Effector memory CD4-positive, alpha-beta T cell (primary cell): ENCODE data around the gene PSEN2.

ENCODE experiments used
- DNase-seq, 3 donors: peaks; one replicate each; pipeline ENCODE4 v3.0.0-alpha.2; 2020
- H3K27ac ChIP-seq: 2 replicates; pipeline ENCODE4 v1.7.0; 2013; ENCODE audit warnings: mild to moderate bottlenecking, low read length, moderate library complexity; ENCODE audit not compliant: insufficient read depth, poor library complexity, severe bottlenecking
- H3K27me3 ChIP-seq: replicated peaks from 2 replicates; pipeline ENCODE4 v1.7.0; 2013; ENCODE audit warnings: mild to moderate bottlenecking, low read length; ENCODE audit not compliant: insufficient read depth, control insufficient read depth, poor library complexity, severe bottlenecking
- H3K36me3 ChIP-seq: 2 replicates; pipeline ENCODE4 v1.7.0; 2013; ENCODE audit warnings: mild to moderate bottlenecking, low read length, moderate library complexity; ENCODE audit not compliant: control insufficient read depth, insufficient read depth
- H3K4me1 ChIP-seq: 2 replicates; pipeline ENCODE4 v1.7.0; 2013; ENCODE audit warnings: low read length, mild to moderate bottlenecking; ENCODE audit not compliant: control insufficient read depth, insufficient read depth, poor library complexity, severe bottlenecking
- H3K4me3 ChIP-seq: 2 replicates; pipeline ENCODE4 v1.7.0; 2013; ENCODE audit warnings: low read length, low read depth, mild to moderate bottlenecking; ENCODE audit not compliant: insufficient read depth, poor library complexity, severe bottlenecking
- H3K9me3 ChIP-seq: 2 replicates; pipeline ENCODE4 v1.7.0; 2013; ENCODE audit warnings: mild to moderate bottlenecking, low read length, moderate library complexity; ENCODE audit not compliant: control insufficient read depth

The PSEN2 gene

GRCh38 chr1:226892524-226892875 lies 22.1 kb downstream of the PSEN2 start:
- no peaks in the 10 kb centered on the region for H3K9me3 ChIP-seq
- H3K36me3 ChIP-seq = no peaks in the 10 kb centered on the region
- no peak overlapping the region for H3K4me3 ChIP-seq
- DNase-seq = no peak
- H3K27ac ChIP-seq = no peak overlapping the region
- no peaks in the 10 kb centered on the region for H3K27me3 ChIP-seq
- no peaks in the 10 kb centered on the region for H3K4me1 ChIP-seq

GRCh38 chr1:226893936-226894335 lies 23.5 kb downstream of the PSEN2 start:
- Histone ChIP-seq H3K4me3 (no peak overlapping the region), H3K27me3 (no peaks in the 10 kb centered on the region), H3K4me1 (no peaks in the 10 kb centered on the region), H3K27ac (no peak overlapping the region), H3K9me3 (no peaks in the 10 kb centered on the region), H3K36me3 (no peaks in the 10 kb centered on the region)
- no peak for DNase-seq

- Histone ChIP-seq H3K27me3 (no peaks in the 10 kb centered on the region), H3K4me3 (no peak overlapping the region), H3K4me1 (no peaks in the 10 kb centered on the region), H3K36me3 (no peaks in the 10 kb centered on the region), H3K9me3 (no peaks in the 10 kb centered on the region), H3K27ac (no peak overlapping the region)
- no peak for DNase-seq
Observed at GRCh38 chr1:226894826-226895225, 24.4 kb downstream of the PSEN2 start.

GRCh38 chr1:226895644-226896043 lies 25.2 kb downstream of the PSEN2 start:
- Histone ChIP-seq H3K4me3 (no peak overlapping the region), H3K27ac (no peak overlapping the region), H3K36me3 (no peaks in the 10 kb centered on the region), H3K9me3 (no peaks in the 10 kb centered on the region), H3K4me1 (no peaks in the 10 kb centered on the region), H3K27me3 (no peaks in the 10 kb centered on the region)
- no peak for DNase-seq

GRCh38 chr1:226898246-226898645 lies 27.8 kb downstream of the PSEN2 start:
- Histone ChIP-seq H3K27ac (no peak overlapping the region), H3K4me3 (no peak overlapping the region), H3K4me1 (no peaks in the 10 kb centered on the region), H3K36me3 (no peaks in the 10 kb centered on the region), H3K9me3 (no peaks in the 10 kb centered on the region), H3K27me3 (no peaks in the 10 kb centered on the region)
- DNase-seq = no peak

GRCh38 chr1:226901421-226901820 lies 31.0 kb downstream of the PSEN2 start:
- H3K36me3 ChIP-seq = no peaks in the 10 kb centered on the region
- no peak overlapping the region for H3K4me3 ChIP-seq
- no peaks in the 10 kb centered on the region for H3K27me3 ChIP-seq
- no peak for DNase-seq
- no peaks in the 10 kb centered on the region for H3K4me1 ChIP-seq
- H3K9me3 ChIP-seq = no peaks in the 10 kb centered on the region
- no peak overlapping the region for H3K27ac ChIP-seq

GRCh38 chr1:226902601-226903000 lies 32.2 kb downstream of the PSEN2 start:
- no peak overlapping the region for H3K27ac ChIP-seq
- H3K36me3 ChIP-seq = no peaks in the 10 kb centered on the region
- no peaks in the 10 kb centered on the region for H3K4me1 ChIP-seq
- H3K9me3 ChIP-seq = no peaks in the 10 kb centered on the region
- no peaks in the 10 kb centered on the region for H3K27me3 ChIP-seq
- DNase-seq = no peak
- H3K4me3 ChIP-seq = no peak overlapping the region

- no peaks in the 10 kb centered on the region for H3K4me1 ChIP-seq
- no peak overlapping the region for H3K4me3 ChIP-seq
- no peaks in the 10 kb centered on the region for H3K36me3 ChIP-seq
- no peaks in the 10 kb centered on the region for H3K9me3 ChIP-seq
- H3K27ac ChIP-seq = no peak overlapping the region
- no peak for DNase-seq
- no peaks in the 10 kb centered on the region for H3K27me3 ChIP-seq
Observed at GRCh38 chr1:226903819-226904716, 33.7 kb downstream of the PSEN2 start.

- Histone ChIP-seq H3K36me3 (no peaks in the 10 kb centered on the region), H3K27ac (no peak overlapping the region), H3K4me1 (no peaks in the 10 kb centered on the region), H3K27me3 (no peaks in the 10 kb centered on the region), H3K9me3 (no peaks in the 10 kb centered on the region), H3K4me3 (no peak overlapping the region)
- DNase-seq = no peak
Observed at GRCh38 chr1:226904772-226905171, 34.4 kb downstream of the PSEN2 start.

GRCh38 chr1:226908419-226908818 lies 38.0 kb downstream of the PSEN2 start:
- Histone ChIP-seq H3K27ac (no peak overlapping the region), H3K9me3 (no peaks in the 10 kb centered on the region), H3K4me1 (no peaks in the 10 kb centered on the region), H3K4me3 (no peak overlapping the region), H3K27me3 (no peaks in the 10 kb centered on the region), H3K36me3 (no peaks in the 10 kb centered on the region)
- no peak for DNase-seq
